Measurements from ENCODE around the gene ARHGAP31.
"Not testable (repeated sequence)": the region's sequence is repeated elsewhere in the genome, so short reads cannot be mapped to it uniquely, and the experiment has no call there.

ARHGAP31 gene

DNA sequence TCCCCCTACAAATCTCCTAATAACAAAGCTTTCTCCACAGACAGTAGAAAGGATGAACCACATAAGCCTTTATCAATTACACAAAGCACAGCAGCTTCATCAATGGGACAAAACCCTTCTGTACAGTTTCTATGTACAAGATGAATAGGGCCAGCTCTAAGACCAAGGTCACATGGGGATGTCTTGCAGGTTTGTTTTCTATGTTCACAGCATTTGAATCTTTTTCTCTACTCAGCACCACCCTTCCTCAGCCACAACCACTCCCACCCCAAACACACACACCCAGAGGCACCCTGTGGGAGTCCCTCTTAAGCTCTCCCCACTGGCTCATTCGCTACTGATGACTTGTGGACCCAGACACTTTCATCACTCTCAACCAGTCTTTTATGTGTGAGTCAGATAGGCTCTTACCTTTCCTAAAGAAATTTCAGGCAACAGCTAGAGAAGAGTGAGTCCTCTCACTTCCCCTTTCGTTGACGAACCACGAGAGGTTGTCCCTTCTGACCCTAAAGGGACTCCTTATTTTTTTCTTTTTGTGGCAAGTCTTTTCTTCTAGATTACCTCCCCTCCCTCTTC, 57.9 kb downstream of the ARHGAP31 start:
- WGBS, result 90% methylated on average over 4 of the region's 4 CpGs
- Histone ChIP-seq H3K9me3 (ENCODE audit: insufficient read depth, low read depth, low read length) (no peaks in the 10 kb centered on the region), H3K27ac (ENCODE audit: low read depth, low read length) (no peak overlapping the region), H3K9ac (ENCODE audit: low read depth, low read length) (no peak overlapping the region), H3K36me3 (ENCODE audit: insufficient read depth, low read length) (no peaks in the 10 kb centered on the region), H3K4me3 (ENCODE audit: low read length) (no peak overlapping the region), H3K27me3 (ENCODE audit: insufficient read depth, low read length) (no peaks in the 10 kb centered on the region), H3K4me1 (ENCODE audit: insufficient read depth, low read length) (peaks cover 62% of the 10 kb centered on the region)

DNA sequence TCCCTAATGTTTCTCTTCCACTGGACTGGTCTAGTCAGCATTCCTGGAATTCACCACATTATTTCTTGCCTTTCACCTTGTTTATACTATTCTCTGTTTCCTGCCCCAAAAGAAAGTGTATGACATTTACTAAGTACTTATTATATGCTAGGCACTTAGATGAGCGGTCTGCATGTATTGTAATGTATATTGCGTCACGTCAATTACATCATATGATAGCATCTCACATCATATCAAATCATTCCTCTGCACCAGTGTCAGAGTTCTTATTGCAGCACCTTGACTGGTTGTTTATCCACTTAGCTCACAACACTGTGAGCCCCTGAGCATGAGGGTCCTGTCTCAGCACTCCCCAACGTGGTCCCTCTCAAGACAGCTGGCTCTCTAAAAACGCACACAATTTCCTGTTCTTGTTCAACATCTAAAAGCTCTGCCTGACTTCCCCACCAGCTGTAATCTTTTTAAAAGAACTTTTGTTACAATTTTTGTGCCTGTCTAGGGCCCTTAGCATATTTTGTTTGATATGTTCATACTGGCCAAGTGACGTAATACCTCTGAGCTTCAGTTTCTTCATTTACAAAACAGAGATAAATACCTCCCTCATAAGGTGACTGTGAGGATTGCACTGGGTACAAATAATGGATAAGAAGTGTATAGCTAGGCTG, 58.8 kb downstream of the ARHGAP31 start:
- no peak overlapping the region for H3K4me3 ChIP-seq (ENCODE audit: low read length)
- H3K9ac ChIP-seq (ENCODE audit: low read depth, low read length), result no peak overlapping the region
- no peak overlapping the region for H3K27ac ChIP-seq (ENCODE audit: low read depth, low read length)
- WGBS, result 89% methylated on average over 6 of the region's 6 CpGs
- H3K4me1 ChIP-seq (ENCODE audit: insufficient read depth, low read length), result peaks cover 57% of the 10 kb centered on the region
- H3K9me3 ChIP-seq (ENCODE audit: insufficient read depth, low read depth, low read length), result no peaks in the 10 kb centered on the region
- H3K36me3 ChIP-seq (ENCODE audit: insufficient read depth, low read length), result no peaks in the 10 kb centered on the region
- H3K27me3 ChIP-seq (ENCODE audit: insufficient read depth, low read length), result no peaks in the 10 kb centered on the region

DNA sequence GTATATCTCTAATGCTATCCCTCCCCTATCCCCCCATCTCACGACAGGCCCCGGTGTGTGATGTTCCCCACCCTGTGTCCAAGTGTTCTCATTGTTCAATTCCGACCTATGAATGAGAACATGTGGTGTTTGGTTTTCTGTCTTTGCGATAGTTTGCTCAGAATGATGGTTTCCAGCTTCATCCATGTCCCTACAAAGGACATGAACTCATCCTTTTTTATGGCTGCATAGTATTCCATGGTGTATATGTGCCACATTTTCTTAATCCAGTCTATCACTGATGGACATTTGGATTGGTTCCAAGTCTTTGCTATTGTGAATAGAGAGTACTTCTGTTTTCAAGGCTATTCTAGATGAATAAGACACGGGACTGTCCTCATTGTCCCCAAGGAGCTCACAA, 61.4 kb downstream of the ARHGAP31 start:
- 95% methylated on average over 3 of the region's 5 CpGs for WGBS
- H3K4me3 ChIP-seq (ENCODE audit: low read length); H3K27ac ChIP-seq (ENCODE audit: low read depth, low read length); H3K27me3 ChIP-seq (ENCODE audit: insufficient read depth, low read length); H3K9me3 ChIP-seq (ENCODE audit: insufficient read depth, low read depth, low read length); H3K9ac ChIP-seq (ENCODE audit: low read depth, low read length); H3K36me3 ChIP-seq (ENCODE audit: insufficient read depth, low read length): not testable (repeated sequence)
- peaks cover 48% of the 10 kb centered on the region for H3K4me1 ChIP-seq (ENCODE audit: insufficient read depth, low read length)

DNA sequence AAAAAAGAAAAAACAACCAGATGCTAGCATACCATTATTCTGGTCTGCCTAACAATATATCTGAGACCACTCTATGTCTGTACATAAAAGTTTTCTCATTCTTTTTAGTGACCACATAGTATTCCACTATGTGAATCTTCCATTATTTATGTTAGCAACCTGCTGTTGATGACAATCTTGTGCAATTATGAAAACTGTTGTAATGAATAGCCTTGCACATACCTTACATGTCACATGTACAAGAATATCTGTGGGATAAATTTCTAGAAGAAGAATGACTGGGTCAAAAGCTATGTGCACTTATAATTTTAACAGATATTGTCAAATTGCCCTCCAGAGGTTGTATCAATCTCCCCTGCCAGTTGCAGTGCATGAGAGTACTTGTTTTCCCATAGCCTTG, 62.5 kb downstream of the ARHGAP31 start:
- Histone ChIP-seq H3K27ac (ENCODE audit: low read depth, low read length) (no peak overlapping the region), H3K36me3 (ENCODE audit: insufficient read depth, low read length) (no peaks in the 10 kb centered on the region), H3K9me3 (ENCODE audit: insufficient read depth, low read depth, low read length) (no peaks in the 10 kb centered on the region), H3K27me3 (ENCODE audit: insufficient read depth, low read length) (no peaks in the 10 kb centered on the region), H3K4me3 (ENCODE audit: low read length) (no peak overlapping the region), H3K4me1 (ENCODE audit: insufficient read depth, low read length) (peaks cover 48% of the 10 kb centered on the region), H3K9ac (ENCODE audit: low read depth, low read length) (no peak overlapping the region)

DNA sequence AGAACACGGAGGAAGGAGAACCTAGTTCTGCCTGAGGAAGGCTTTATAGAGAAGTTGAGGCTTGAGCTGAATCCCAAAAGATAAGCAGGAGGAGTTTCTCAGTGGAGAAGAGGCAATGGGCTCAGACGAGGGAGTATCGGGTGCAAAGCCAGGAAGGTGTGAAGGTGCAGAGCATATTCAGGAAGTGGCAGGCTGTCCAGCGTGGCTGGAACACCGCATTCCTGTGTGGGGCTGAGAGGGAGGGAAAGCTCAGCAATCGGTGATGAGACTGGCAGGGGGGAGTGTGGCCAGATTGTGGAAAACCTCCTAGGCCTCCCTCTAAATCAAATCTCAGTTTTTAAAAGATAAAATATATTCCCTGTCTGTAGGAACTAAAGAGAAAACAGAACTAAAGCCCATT, 63.0 kb downstream of the ARHGAP31 start:
- WGBS, result 63% methylated on average over 6 of the region's 6 CpGs
- Histone ChIP-seq H3K36me3 (ENCODE audit: insufficient read depth, low read length) (no peaks in the 10 kb centered on the region), H3K9ac (ENCODE audit: low read depth, low read length) (no peak overlapping the region), H3K4me3 (ENCODE audit: low read length) (no peak overlapping the region), H3K9me3 (ENCODE audit: insufficient read depth, low read depth, low read length) (no peaks in the 10 kb centered on the region), H3K27ac (ENCODE audit: low read depth, low read length) (no peak overlapping the region), H3K27me3 (ENCODE audit: insufficient read depth, low read length) (no peaks in the 10 kb centered on the region), H3K4me1 (ENCODE audit: insufficient read depth, low read length) (peaks cover 43% of the 10 kb centered on the region)

DNA sequence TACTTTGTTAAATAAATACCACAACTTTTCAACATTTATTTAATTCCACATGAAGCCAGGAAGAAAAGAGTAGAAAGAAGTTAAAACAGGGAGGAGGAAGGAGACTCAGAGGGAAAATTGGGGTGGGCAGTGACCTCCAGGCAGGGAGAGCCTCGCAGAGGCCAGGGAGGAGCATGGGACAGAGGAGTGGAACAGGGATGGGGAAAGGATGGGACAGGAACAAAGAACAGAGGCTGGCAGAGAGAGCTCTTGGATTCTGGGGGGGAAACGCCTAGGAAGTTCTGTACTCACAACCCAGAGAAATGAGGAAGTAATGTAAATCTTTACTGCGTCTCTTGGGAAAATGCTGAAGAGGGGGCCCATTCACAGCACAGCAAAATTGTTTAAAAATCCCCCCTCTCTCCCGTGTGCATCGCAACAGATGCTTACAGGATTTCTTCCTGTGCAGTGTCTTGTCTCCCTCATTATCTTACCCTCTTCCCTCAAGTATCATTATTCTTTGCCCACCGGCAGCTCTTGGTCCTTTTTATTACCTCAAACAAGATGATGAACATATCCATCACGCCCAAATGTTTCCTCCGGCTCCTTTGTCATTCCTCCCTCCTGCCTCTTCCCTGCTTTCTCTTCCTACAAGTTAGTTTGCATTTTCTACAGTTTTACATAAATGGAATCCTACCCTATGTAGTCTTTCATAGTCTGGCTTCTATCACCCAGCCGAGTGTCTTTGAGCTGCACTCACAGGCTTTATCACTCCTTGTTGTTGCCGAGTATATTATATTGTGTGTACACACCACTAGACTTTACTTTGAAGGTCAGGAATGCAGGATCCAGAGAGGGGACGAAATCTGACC, 65.5 kb downstream of the ARHGAP31 start:
- Histone ChIP-seq H3K36me3 (ENCODE audit: insufficient read depth, low read length) (no peaks in the 10 kb centered on the region), H3K27ac (ENCODE audit: low read depth, low read length) (peak overlapping the region; percentile 80; the same call in 1 of the 2 replicates), H3K4me1 (ENCODE audit: insufficient read depth, low read length) (peaks cover 26% of the 10 kb centered on the region), H3K27me3 (ENCODE audit: insufficient read depth, low read length) (no peaks in the 10 kb centered on the region), H3K4me3 (ENCODE audit: low read length) (no peak overlapping the region), H3K9me3 (ENCODE audit: insufficient read depth, low read depth, low read length) (no peaks in the 10 kb centered on the region), H3K9ac (ENCODE audit: low read depth, low read length) (0 out of 2 replicates have a peak overlapping the region, but pooled peaks have one; percentile 7)
- 60% methylated on average over 9 of the region's 11 CpGs for WGBS

DNA sequence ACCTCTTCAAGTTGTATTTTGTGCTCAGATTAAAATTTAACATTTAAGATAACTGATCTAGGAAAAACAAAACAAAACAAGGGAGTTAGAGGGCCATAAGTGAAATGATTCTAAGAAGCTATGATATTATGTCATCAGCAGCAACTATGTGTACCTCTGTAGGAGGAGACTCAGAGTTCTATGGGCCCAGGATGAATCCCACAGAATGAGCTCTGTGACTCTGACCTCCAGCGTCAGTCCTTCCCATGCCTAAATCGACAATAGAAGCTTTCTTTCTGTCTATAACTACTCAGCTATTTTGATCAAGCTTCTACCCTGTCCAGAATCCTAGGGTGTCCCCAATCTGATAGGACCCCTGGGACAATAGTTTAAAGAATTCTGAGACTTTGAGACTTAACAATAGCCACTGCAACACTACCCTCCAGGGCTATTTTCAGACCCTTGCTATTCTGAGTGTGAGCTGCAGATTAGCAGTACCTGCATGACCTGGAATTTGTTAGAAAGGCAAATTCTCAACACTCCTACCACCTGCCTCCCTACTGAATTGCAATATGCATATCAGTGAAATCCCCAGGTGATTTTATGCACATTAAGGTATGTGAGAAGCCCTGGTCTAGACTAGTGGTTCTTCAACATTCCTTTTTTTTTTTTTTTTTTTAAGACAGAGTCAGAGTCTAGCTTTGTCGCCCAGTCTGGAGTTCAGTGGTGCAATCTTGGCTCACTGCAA, 66.7 kb downstream of the ARHGAP31 start:
- 0 out of 2 replicates have a peak overlapping the region, but pooled peaks have one; percentile 23 for H3K4me3 ChIP-seq (ENCODE audit: low read length)

DNA sequence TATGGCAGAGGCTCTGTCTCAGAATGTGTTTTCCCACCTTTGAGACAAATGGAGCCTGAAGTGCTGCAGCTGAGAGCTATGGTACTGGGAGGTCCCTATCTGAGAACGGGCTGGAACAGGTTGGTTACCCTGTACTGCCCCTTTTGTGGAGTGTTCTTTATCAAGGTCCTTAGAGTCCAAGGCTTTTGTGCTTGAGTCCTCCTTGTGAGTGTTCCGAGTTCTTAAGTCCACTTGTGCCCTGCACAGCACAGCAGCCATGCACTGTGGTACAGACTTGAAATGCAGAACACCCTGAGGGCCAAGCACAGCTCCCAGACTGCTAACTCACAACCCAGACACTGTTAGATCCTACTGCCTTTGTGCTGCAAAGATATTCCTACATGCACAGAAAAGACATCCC, 67.8 kb downstream of the ARHGAP31 start:
- Histone ChIP-seq H3K4me3 (ENCODE audit: low read length) (no peak overlapping the region), H3K9me3 (ENCODE audit: insufficient read depth, low read depth, low read length) (no peaks in the 10 kb centered on the region), H3K27me3 (ENCODE audit: insufficient read depth, low read length) (no peaks in the 10 kb centered on the region), H3K4me1 (ENCODE audit: insufficient read depth, low read length) (peaks cover 33% of the 10 kb centered on the region), H3K9ac (ENCODE audit: low read depth, low read length) (no peak overlapping the region), H3K27ac (ENCODE audit: low read depth, low read length) (no peak overlapping the region), H3K36me3 (ENCODE audit: insufficient read depth, low read length) (no peaks in the 10 kb centered on the region)
- WGBS, result 92% methylated on average over 2 of the region's 2 CpGs

More for the DNA sequence above, 66.7 kb downstream of the ARHGAP31 start:
- H3K9me3 ChIP-seq (ENCODE audit: insufficient read depth, low read depth, low read length), result no peaks in the 10 kb centered on the region
- no peaks in the 10 kb centered on the region for H3K36me3 ChIP-seq (ENCODE audit: insufficient read depth, low read length)
- H3K4me1 ChIP-seq (ENCODE audit: insufficient read depth, low read length), result peaks cover 33% of the 10 kb centered on the region
- peak overlapping the region; percentile 80 for H3K27ac ChIP-seq (ENCODE audit: low read depth, low read length)
- no peaks in the 10 kb centered on the region for H3K27me3 ChIP-seq (ENCODE audit: insufficient read depth, low read length)
- WGBS, result 76% methylated on average over 3 of the region's 3 CpGs
- peak overlapping the region; percentile 54 for H3K9ac ChIP-seq (ENCODE audit: low read depth, low read length)

DNA sequence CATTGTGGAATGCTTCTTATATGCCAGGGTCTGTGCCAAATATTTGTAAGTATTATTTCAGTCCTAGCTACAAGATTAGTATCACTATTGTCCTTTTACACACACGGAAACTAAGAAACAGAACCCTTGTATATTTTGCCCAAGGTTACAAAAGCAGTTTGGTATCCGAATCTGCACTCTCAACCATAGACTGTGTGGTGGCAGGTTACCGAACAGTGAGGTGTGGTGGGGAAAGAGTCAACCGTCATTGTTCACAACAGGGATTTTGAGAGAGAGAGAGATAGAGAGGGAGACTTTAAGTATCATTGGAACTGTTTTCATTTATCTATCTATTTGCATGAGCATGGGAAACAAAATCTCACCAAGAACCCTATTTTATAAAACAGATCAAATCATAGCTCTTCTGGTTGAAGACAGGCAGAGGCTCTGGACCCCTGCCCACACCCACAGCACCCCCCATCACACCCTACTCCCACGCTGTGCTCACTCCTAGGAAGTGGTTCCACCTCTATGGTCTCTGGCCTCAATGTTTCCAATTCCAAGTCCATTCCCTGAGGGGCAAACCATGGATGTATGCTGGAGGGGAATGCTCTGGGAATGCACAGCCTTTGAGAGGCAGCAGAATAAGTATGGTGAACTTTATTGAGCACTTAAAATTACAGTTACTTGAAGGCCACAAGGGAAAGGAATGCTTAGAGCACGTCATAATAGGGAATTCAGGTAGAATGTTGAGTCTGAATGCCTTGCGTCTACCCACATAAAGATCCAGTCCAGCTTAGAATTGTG, 69.0 kb downstream of the ARHGAP31 start:
- H3K4me1 ChIP-seq (ENCODE audit: insufficient read depth, low read length), result peaks cover 33% of the 10 kb centered on the region
- H3K36me3 ChIP-seq (ENCODE audit: insufficient read depth, low read length), result no peaks in the 10 kb centered on the region
- WGBS, result 94% methylated on average over 7 of the region's 7 CpGs
- no peaks in the 10 kb centered on the region for H3K27me3 ChIP-seq (ENCODE audit: insufficient read depth, low read length)
- H3K27ac ChIP-seq (ENCODE audit: low read depth, low read length), result no peak overlapping the region
- no peak overlapping the region for H3K4me3 ChIP-seq (ENCODE audit: low read length)
- no peak overlapping the region for H3K9ac ChIP-seq (ENCODE audit: low read depth, low read length)
- no peaks in the 10 kb centered on the region for H3K9me3 ChIP-seq (ENCODE audit: insufficient read depth, low read depth, low read length)

DNA sequence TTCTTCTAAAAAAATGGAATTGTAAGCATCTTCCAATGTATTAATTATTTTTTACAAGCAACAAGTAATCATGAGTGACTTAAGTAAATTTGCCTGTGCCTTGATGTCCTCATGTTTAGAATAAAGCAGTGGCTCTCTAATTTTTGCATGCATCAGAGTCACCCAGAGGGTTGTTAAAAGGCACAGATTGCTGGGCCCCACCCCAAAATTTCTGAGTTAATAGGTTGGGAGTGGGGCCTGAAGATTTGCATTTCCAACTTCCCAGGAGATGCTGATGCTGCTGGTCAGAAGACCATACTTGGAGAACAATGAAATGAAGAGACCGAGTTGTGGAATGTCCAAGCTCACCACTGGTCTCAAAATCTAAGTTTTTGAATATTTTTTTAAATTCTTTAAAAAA, 70.2 kb downstream of the ARHGAP31 start:
- H3K4me3 ChIP-seq (ENCODE audit: low read length), result no peak overlapping the region
- H3K9me3 ChIP-seq (ENCODE audit: insufficient read depth, low read depth, low read length), result no peaks in the 10 kb centered on the region
- H3K9ac ChIP-seq (ENCODE audit: low read depth, low read length), result no peak overlapping the region
- peaks cover 29% of the 10 kb centered on the region for H3K4me1 ChIP-seq (ENCODE audit: insufficient read depth, low read length)
- no peak overlapping the region for H3K27ac ChIP-seq (ENCODE audit: low read depth, low read length)
- no peaks in the 10 kb centered on the region for H3K27me3 ChIP-seq (ENCODE audit: insufficient read depth, low read length)
- 100% methylated on average over 1 of the region's 1 CpG for WGBS
- no peaks in the 10 kb centered on the region for H3K36me3 ChIP-seq (ENCODE audit: insufficient read depth, low read length)
